ENCODE measurements around the gene ATXN7L1. TPM values are rescaled to one million over a fixed set of nuclear protein-coding genes. Genes with fewer than 3 reads are reported as not detected.

The ATXN7L1 gene
- total and polyA plus RNA-seq, 2 of the 4 experiments (the other 2 are of a cell fraction), result 3.5 to 4.3 TPM

DNA sequence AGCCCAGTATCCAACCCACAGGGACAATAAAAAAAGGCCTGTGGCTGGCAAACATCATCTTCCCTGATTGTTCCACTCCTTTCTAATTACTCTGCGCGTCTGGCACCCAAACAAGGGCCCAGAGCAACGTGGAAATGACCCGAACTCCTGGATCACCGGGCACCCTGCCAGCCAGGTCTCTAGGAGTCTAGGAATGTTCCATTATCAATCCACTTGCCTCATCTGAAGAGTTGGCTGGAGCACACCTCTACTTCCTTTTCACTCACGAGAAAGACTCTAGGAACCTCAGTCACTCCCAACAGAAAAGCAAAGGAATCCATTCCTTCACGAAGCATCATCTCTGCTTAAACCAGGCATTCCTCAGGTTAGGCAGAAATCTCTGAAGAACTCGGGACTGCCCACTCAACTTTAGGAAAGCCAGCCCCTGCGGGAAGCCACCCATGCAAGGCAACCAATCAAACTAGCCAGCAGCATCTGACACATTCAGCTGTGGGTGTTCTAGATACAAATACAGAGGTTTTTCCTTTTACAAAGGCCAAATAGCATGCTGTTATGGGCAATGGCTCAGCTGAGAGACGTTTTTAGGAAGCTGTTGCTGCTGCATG lies 37.7 kb downstream of the ATXN7L1 start:
- H3K79me1 ChIP-seq (ENCODE audit: low read depth in 1 of 2, low read length in 2 of 2), result peaks cover 11 to 46% of the 10 kb centered on the region in 2 experiments; a peak in 3 of 4 replicates
- H3K4ac ChIP-seq (ENCODE audit: low read depth, low read length), result 0 out of 2 replicates have a peak overlapping the region, but pooled peaks have one; percentile 7
- H2BK120ac ChIP-seq (ENCODE audit: low read depth, low read length), result peak overlapping the region; percentile 15; the same call in 1 of the 2 replicates
- dilution Hi-C loops (cut with HindIII; ENCODE audit: low sequenced_read_pairs, unreplicated experiment) (no loop called here), intact Hi-C loops (cut with micrococcal nuclease) (no loop called here), in situ Hi-C loops (cut with MboI; ENCODE audit: low sequenced_read_pairs) (no loop called here)
- H3K36me3 ChIP-seq (ENCODE audit: control insufficient read depth, insufficient read depth, low read length), result no peaks in the 10 kb centered on the region
- WGBS, 2 experiments (ENCODE audit: extremely low coverage in 2 of 2, insufficient read length in 1 of 2), result 33% methylated on average over 1 of the region's 10 CpGs; no CpG with 5 or more reads in 1 of the 2 experiments
- H3K56ac ChIP-seq (ENCODE audit: extremely low read depth, insufficient read depth, low read length), result no peak overlapping the region; the same call in 1 of the 2 replicates
- DNase-seq (peak; percentile 73), ATAC-seq (ENCODE audit: low read depth) (peak; percentile 77)
- no peak overlapping the region for H3K4me2 ChIP-seq (ENCODE audit: low read depth, low read length)
- no peaks in the 10 kb centered on the region; the same call in 1 of the 2 replicates for H4K20me1 ChIP-seq (ENCODE audit: insufficient read depth, low read length)
- no peak overlapping the region for H3K4me3 ChIP-seq (ENCODE audit: insufficient read depth, low read depth, low read length)
- no peak overlapping the region for H2BK5ac ChIP-seq (ENCODE audit: low read depth, low read length, poor library complexity, severe bottlenecking)
- H3K4me1 ChIP-seq (ENCODE audit: control insufficient read depth, insufficient read depth, low read length), result peaks cover 18% of the 10 kb centered on the region
- no peak overlapping the region for H4K5ac ChIP-seq (ENCODE audit: low read depth, low read length)
- no peak overlapping the region; the same call in 2 of the 3 replicates for H2BK15ac ChIP-seq (ENCODE audit: low read depth, low read length)
- no peak overlapping the region for H2AFZ ChIP-seq (replicated peaks; ENCODE audit: low read length, poor library complexity)
- no peak overlapping the region; a peak in 1 of 4 replicates for H4K8ac ChIP-seq (ENCODE audit: low read depth in 2 of 2, low read length in 2 of 2)
- peak overlapping the region; percentile 31; the same call in 1 of the 2 replicates for H2AK5ac ChIP-seq (ENCODE audit: low read depth, low read length)
- H4K91ac ChIP-seq (ENCODE audit: insufficient read depth, low read depth, low read length), result no peak overlapping the region
- H3K9ac ChIP-seq (ENCODE audit: low read depth, low read length), result no peak overlapping the region
- no peak overlapping the region for H2AK9ac ChIP-seq (replicated peaks; ENCODE audit: low read depth, low read length, poor library complexity)
- BruUV-seq (replicated peaks), result no TSS peak
- H2BK20ac ChIP-seq (ENCODE audit: low read depth, low read length), result 0 out of 2 replicates have a peak overlapping the region, but pooled peaks have one; percentile 21
- H3K14ac ChIP-seq (replicated peaks; ENCODE audit: low read depth, low read length), result no peak overlapping the region
- ChIA-PET CTCF (interaction anchor here (0.6 kb wide), 1 partner anchor 187 kb away, joined by 3 read pairs; no protein-coding TSS in a partner anchor), POLR2A (ENCODE audit: unreplicated experiment) (no interaction called here)
- H3K27me3 ChIP-seq (ENCODE audit: control insufficient read depth, insufficient read depth, low read length), result no peaks in the 10 kb centered on the region
- peaks cover 17% of the 10 kb centered on the region for H3K9me1 ChIP-seq (ENCODE audit: insufficient read depth, low read length)
- no peak overlapping the region for H3K23ac ChIP-seq (ENCODE audit: low read depth, low read length)
- no peaks in the 10 kb centered on the region for H3K9me3 ChIP-seq (ENCODE audit: control insufficient read depth, insufficient read depth, low read length)
- H3K18ac ChIP-seq (ENCODE audit: low read depth, low read length), result no peak overlapping the region
- no peak overlapping the region for H3K27ac ChIP-seq (ENCODE audit: insufficient read depth, low read length)
- TF ChIP-seq MAZ (IDR thresholded peaks at IDR 0.05; ENCODE audit: borderline replicate concordance, low read depth, low read length), result no peak
- TF ChIP-seq, protein P1, sequence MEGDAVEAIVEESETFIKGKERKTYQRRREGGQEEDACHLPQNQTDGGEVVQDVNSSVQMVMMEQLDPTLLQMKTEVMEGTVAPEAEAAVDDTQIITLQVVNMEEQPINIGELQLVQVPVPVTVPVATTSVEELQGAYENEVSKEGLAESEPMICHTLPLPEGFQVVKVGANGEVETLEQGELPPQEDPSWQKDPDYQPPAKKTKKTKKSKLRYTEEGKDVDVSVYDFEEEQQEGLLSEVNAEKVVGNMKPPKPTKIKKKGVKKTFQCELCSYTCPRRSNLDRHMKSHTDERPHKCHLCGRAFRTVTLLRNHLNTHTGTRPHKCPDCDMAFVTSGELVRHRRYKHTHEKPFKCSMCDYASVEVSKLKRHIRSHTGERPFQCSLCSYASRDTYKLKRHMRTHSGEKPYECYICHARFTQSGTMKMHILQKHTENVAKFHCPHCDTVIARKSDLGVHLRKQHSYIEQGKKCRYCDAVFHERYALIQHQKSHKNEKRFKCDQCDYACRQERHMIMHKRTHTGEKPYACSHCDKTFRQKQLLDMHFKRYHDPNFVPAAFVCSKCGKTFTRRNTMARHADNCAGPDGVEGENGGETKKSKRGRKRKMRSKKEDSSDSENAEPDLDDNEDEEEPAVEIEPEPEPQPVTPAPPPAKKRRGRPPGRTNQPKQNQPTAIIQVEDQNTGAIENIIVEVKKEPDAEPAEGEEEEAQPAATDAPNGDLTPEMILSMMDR (conservative IDR thresholded peaks at IDR 0.05; ENCODE audit: low read depth, low read length), result no peak
- TF ChIP-seq RAD21 (IDR thresholded peaks at IDR 0.05; ENCODE audit: low read length), result no peak
- TF ChIP-seq CEBPB (IDR thresholded peaks at IDR 0.05; ENCODE audit: low read depth, low read length), result no peak
- TF ChIP-seq SMC3 (IDR thresholded peaks at IDR 0.05; ENCODE audit: low read depth, low read length), result no peak
- no peak for TF ChIP-seq RFX5 (IDR thresholded peaks at IDR 0.05; ENCODE audit: low read depth, low read length)
- no peak for TF ChIP-seq RCOR1 (IDR thresholded peaks at IDR 0.05; ENCODE audit: insufficient replicate concordance, low read length)
- TF ChIP-seq, protein P2, sequence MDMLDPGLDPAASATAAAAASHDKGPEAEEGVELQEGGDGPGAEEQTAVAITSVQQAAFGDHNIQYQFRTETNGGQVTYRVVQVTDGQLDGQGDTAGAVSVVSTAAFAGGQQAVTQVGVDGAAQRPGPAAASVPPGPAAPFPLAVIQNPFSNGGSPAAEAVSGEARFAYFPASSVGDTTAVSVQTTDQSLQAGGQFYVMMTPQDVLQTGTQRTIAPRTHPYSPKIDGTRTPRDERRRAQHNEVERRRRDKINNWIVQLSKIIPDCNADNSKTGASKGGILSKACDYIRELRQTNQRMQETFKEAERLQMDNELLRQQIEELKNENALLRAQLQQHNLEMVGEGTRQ (IDR thresholded peaks at IDR 0.05; ENCODE audit: low read depth, low read length), result no peak
- TF ChIP-seq MXI1 (IDR thresholded peaks at IDR 0.05; ENCODE audit: borderline replicate concordance, low read depth, low read length), result no peak
- no peak for TF ChIP-seq NFE2L2 (IDR thresholded peaks at IDR 0.05; ENCODE audit: low read depth, low read length)
- TF ChIP-seq BHLHE40 (IDR thresholded peaks at IDR 0.05; ENCODE audit: low read depth, low read length), result no peak
- TF ChIP-seq POLR2A (IDR thresholded peaks at IDR 0.05; ENCODE audit: low read depth, low read length), result no peak
- no peak for TF ChIP-seq MAFK (IDR thresholded peaks at IDR 0.05; ENCODE audit: low read depth, low read length)
- TF ChIP-seq FOS (IDR thresholded peaks at IDR 0.05; ENCODE audit: low read depth, low read length), result no peak
- TF ChIP-seq CHD1 (IDR thresholded peaks at IDR 0.05; ENCODE audit: low read depth, low read length), result no peak

All from IMR-90 (cell line).